Measurements from ENCODE around the gene TK1. TPM values are rescaled to one million over a fixed set of nuclear protein-coding genes. Genes with fewer than 3 reads are reported as not detected.

Gene TK1
- total RNA-seq, 1 donor, result 23.9 TPM

GRCh38 chr17:78180508-78180907, 6.3 kb downstream of the TK1 start:
- peak; percentile 47 for DNase-seq (ENCODE audit: insufficient read length, low spot score, missing footprints)
- Histone ChIP-seq H3K27ac (ENCODE audit: low read depth, low read length) (no peak overlapping the region), H3K79me2 (ENCODE audit: insufficient read depth, low read length) (no peaks in the 10 kb centered on the region), H3K36me3 (ENCODE audit: insufficient read depth, low read length) (peaks cover 12% of the 10 kb centered on the region), H2AFZ (ENCODE audit: low read length) (peak overlapping the region; percentile 21), H3K9me3 (ENCODE audit: low read depth, low read length) (no peaks in the 10 kb centered on the region), H3K4me1 (ENCODE audit: insufficient read depth, low read length) (no peaks in the 10 kb centered on the region), H3K4me3 (ENCODE audit: insufficient read depth, low read length) (no peak overlapping the region), H3K27me3 (ENCODE audit: insufficient read depth, low read length) (no peaks in the 10 kb centered on the region), H3K4me2 (ENCODE audit: insufficient read depth, low read length) (no peak overlapping the region), H4K20me1 (ENCODE audit: insufficient read depth, low read length) (peaks cover 5% of the 10 kb centered on the region)
- no peak for TF ChIP-seq CTCF (IDR thresholded peaks at IDR 0.05; ENCODE audit: extremely low read depth, low read depth, low read length)

- no peak for TF ChIP-seq CTCF (IDR thresholded peaks at IDR 0.05; ENCODE audit: extremely low read depth, low read depth, low read length)
- Histone ChIP-seq H4K20me1 (ENCODE audit: insufficient read depth, low read length) (peaks cover 5% of the 10 kb centered on the region), H3K4me3 (ENCODE audit: insufficient read depth, low read length) (no peak overlapping the region), H3K4me2 (ENCODE audit: insufficient read depth, low read length) (no peak overlapping the region), H3K9me3 (ENCODE audit: low read depth, low read length) (no peaks in the 10 kb centered on the region), H3K27me3 (ENCODE audit: insufficient read depth, low read length) (no peaks in the 10 kb centered on the region), H3K27ac (ENCODE audit: low read depth, low read length) (no peak overlapping the region), H3K79me2 (ENCODE audit: insufficient read depth, low read length) (no peaks in the 10 kb centered on the region), H3K36me3 (ENCODE audit: insufficient read depth, low read length) (peaks cover 12% of the 10 kb centered on the region), H2AFZ (ENCODE audit: low read length) (peak overlapping the region; percentile 21), H3K4me1 (ENCODE audit: insufficient read depth, low read length) (no peaks in the 10 kb centered on the region)
- DNase-seq (ENCODE audit: insufficient read length, low spot score, missing footprints), result peak; percentile 17
These were observed 6.8 kb downstream of the TK1 start for GRCh38 chr17:78180083-78180482.

- peaks cover 5% of the 10 kb centered on the region for H4K20me1 ChIP-seq (ENCODE audit: insufficient read depth, low read length)
- peak overlapping the region; percentile 75 for H2AFZ ChIP-seq (ENCODE audit: low read length)
- H3K9me3 ChIP-seq (ENCODE audit: low read depth, low read length), result no peaks in the 10 kb centered on the region
- no peak for TF ChIP-seq CTCF (IDR thresholded peaks at IDR 0.05; ENCODE audit: extremely low read depth, low read depth, low read length)
- peaks cover 12% of the 10 kb centered on the region for H3K36me3 ChIP-seq (ENCODE audit: insufficient read depth, low read length)
- no peaks in the 10 kb centered on the region for H3K27me3 ChIP-seq (ENCODE audit: insufficient read depth, low read length)
- H3K27ac ChIP-seq (ENCODE audit: low read depth, low read length), result no peak overlapping the region
- DNase-seq (ENCODE audit: insufficient read length, low spot score, missing footprints), result peak; percentile 94
- H3K4me2 ChIP-seq (ENCODE audit: insufficient read depth, low read length), result no peak overlapping the region
- no peak overlapping the region for H3K4me3 ChIP-seq (ENCODE audit: insufficient read depth, low read length)
- H3K79me2 ChIP-seq (ENCODE audit: insufficient read depth, low read length), result no peaks in the 10 kb centered on the region
- no peaks in the 10 kb centered on the region for H3K4me1 ChIP-seq (ENCODE audit: insufficient read depth, low read length)
These were observed 7.5 kb downstream of the TK1 start for GRCh38 chr17:78179372-78179771.

- H3K36me3 ChIP-seq (ENCODE audit: insufficient read depth, low read length), result peaks cover 12% of the 10 kb centered on the region
- H3K27ac ChIP-seq (ENCODE audit: low read depth, low read length), result no peak overlapping the region
- peaks cover 5% of the 10 kb centered on the region for H4K20me1 ChIP-seq (ENCODE audit: insufficient read depth, low read length)
- no peaks in the 10 kb centered on the region for H3K27me3 ChIP-seq (ENCODE audit: insufficient read depth, low read length)
- no peak overlapping the region for H3K4me3 ChIP-seq (ENCODE audit: insufficient read depth, low read length)
- TF ChIP-seq CTCF (IDR thresholded peaks at IDR 0.05; ENCODE audit: extremely low read depth, low read depth, low read length), result peak; percentile 66
- H3K4me2 ChIP-seq (ENCODE audit: insufficient read depth, low read length), result no peak overlapping the region
- no peak overlapping the region for H2AFZ ChIP-seq (ENCODE audit: low read length)
- H3K79me2 ChIP-seq (ENCODE audit: insufficient read depth, low read length), result no peaks in the 10 kb centered on the region
- peak; percentile 92 for DNase-seq (ENCODE audit: insufficient read length, low spot score, missing footprints)
- no peaks in the 10 kb centered on the region for H3K4me1 ChIP-seq (ENCODE audit: insufficient read depth, low read length)
- H3K9me3 ChIP-seq (ENCODE audit: low read depth, low read length), result no peaks in the 10 kb centered on the region
These were observed 10.3 kb downstream of the TK1 start for GRCh38 chr17:78176548-78177025.
